Stimulated activated CD4-positive, alpha-beta T cell treated with anti-CD3 and anti-CD28 coated beads, Interleukin-4, amount 100 ng/mL, for 4 hours (primary cell): Measurements from ENCODE around the gene PLSCR4.
"Not testable (repeated sequence)": the region's sequence is repeated elsewhere in the genome, so short reads cannot be mapped to it uniquely, and the experiment has no call there.

Source experiments
- DNase-seq, 2 experiments: peaks; one replicate each; pipeline ENCODE4 v3.0.0-alpha.2; 2020

Gene PLSCR4

GRCh38 chr3:146246526-146246925, 4.4 kb downstream of the PLSCR4 start:
- DNase-seq = no peak

- DNase-seq = no peak
Measured at GRCh38 chr3:146243559-146243958, 7.3 kb downstream of the PLSCR4 start.

GRCh38 chr3:146241523-146242240, 9.2 kb downstream of the PLSCR4 start:
- no peak for DNase-seq

- DNase-seq = no peak
Measured at GRCh38 chr3:146233487-146233886, 17.4 kb downstream of the PLSCR4 start.

- no peak for DNase-seq
Measured at GRCh38 chr3:146227486-146227885, 23.4 kb downstream of the PLSCR4 start.

- no peak for DNase-seq
Measured at GRCh38 chr3:146226881-146227280, 24.0 kb downstream of the PLSCR4 start.

- not testable (repeated sequence) for DNase-seq
Measured at GRCh38 chr3:146225458-146225857, 25.4 kb downstream of the PLSCR4 start.

- DNase-seq = no peak
Measured at GRCh38 chr3:146223401-146224373, 27.2 kb downstream of the PLSCR4 start.

GRCh38 chr3:146222204-146223046, 28.5 kb downstream of the PLSCR4 start:
- DNase-seq = no peak

GRCh38 chr3:146221276-146221675, 29.6 kb downstream of the PLSCR4 start:
- DNase-seq = no peak

- peak in 1 of 2 experiments; percentile 24 for DNase-seq
Measured at GRCh38 chr3:146218880-146219866, 31.7 kb downstream of the PLSCR4 start.

GRCh38 chr3:146217324-146217723, 33.6 kb downstream of the PLSCR4 start:
- DNase-seq = no peak

- DNase-seq = no peak
Measured at GRCh38 chr3:146214493-146214892, 36.4 kb downstream of the PLSCR4 start.

GRCh38 chr3:146209371-146209770, 41.5 kb downstream of the PLSCR4 start:
- DNase-seq = no peak

- no peak for DNase-seq
Measured at GRCh38 chr3:146203776-146204175, 47.1 kb downstream of the PLSCR4 start.

- DNase-seq = no peak
Measured at GRCh38 chr3:146200461-146201220, 50.3 kb downstream of the PLSCR4 start.

- DNase-seq = no peak
Measured at GRCh38 chr3:146199762-146200161, 51.1 kb downstream of the PLSCR4 start.

- DNase-seq = no peak
Measured at GRCh38 chr3:146196789-146197188, 54.1 kb downstream of the PLSCR4 start.

GRCh38 chr3:146195605-146196004, 55.3 kb downstream of the PLSCR4 start:
- DNase-seq = no peak

GRCh38 chr3:146195030-146195429, 55.9 kb downstream of the PLSCR4 start:
- DNase-seq = no peak

GRCh38 chr3:146191051-146191450, 59.9 kb downstream of the PLSCR4 start:
- DNase-seq = no peak
